Osteoblast (primary cell): ENCODE measurements around the gene MUS81. TPM values are rescaled to one million over a fixed set of nuclear protein-coding genes. Genes with fewer than 3 reads are reported as not detected.

Experiments used
- DNase-seq: peaks from one replicate; pipeline ENCODE4 v3.0.0; 2011; ENCODE audit warnings: low spot score, mixed read lengths; ENCODE audit not compliant: insufficient read length; ENCODE audit errors: missing footprints
- H2AFZ ChIP-seq: 2 replicates; pipeline ENCODE4 v1.6.0; 2011; ENCODE audit warnings: mild to moderate bottlenecking, low read length
- H3K27ac ChIP-seq: 2 replicates; pipeline ENCODE4 v1.5.1; 2011; ENCODE audit warnings: mild to moderate bottlenecking, low read depth, low read length, moderate library complexity
- H3K27me3 ChIP-seq: 2 replicates; pipeline ENCODE4 v1.6.0; 2012; ENCODE audit warnings: mild to moderate bottlenecking, control low read depth, inconsistent platforms, low read length, moderate library complexity; ENCODE audit not compliant: insufficient read depth
- H3K36me3 ChIP-seq: 2 replicates; pipeline ENCODE4 v1.5.1; 2011; ENCODE audit warnings: mild to moderate bottlenecking, low read length, control low read depth, moderate library complexity; ENCODE audit not compliant: insufficient read depth
- H3K4me1 ChIP-seq: 2 replicates; pipeline ENCODE4 v1.5.1; 2011; ENCODE audit warnings: mild to moderate bottlenecking, low read length, control low read depth, moderate library complexity; ENCODE audit not compliant: insufficient read depth
- H3K4me2 ChIP-seq: 2 replicates; pipeline ENCODE4 v1.6.0; 2011; ENCODE audit warnings: mild to moderate bottlenecking, low read length; ENCODE audit not compliant: insufficient read depth
- H3K4me3 ChIP-seq: fragments of 200-600 bp; sonication (generic); 3 replicates; pipeline ENCODE4 v1.5.1; 2012; ENCODE audit warnings: mild to moderate bottlenecking, low read length, inconsistent platforms; ENCODE audit not compliant: insufficient read depth
- H3K79me2 ChIP-seq: 2 replicates; pipeline ENCODE4 v1.6.0; 2012; ENCODE audit warnings: mild to moderate bottlenecking, low read length, control low read depth, inconsistent platforms; ENCODE audit not compliant: insufficient read depth
- H3K9me3 ChIP-seq: 2 replicates; pipeline ENCODE4 v1.5.1; 2011; ENCODE audit warnings: low read depth, low read length, control low read depth
- H4K20me1 ChIP-seq: 2 replicates; pipeline ENCODE4 v1.6.0; 2012; ENCODE audit warnings: mild to moderate bottlenecking, low read length, control low read depth; ENCODE audit not compliant: insufficient read depth
- total RNA-seq: library from RNA; depleted of rRNA; stranded (reverse); fragments of >200 nt; gene quantifications from 2 replicates; pipeline ENCODE4 v1.2.3, GENCODE V29; 2012
- TF ChIP-seq, protein P1 (sequence below): IDR thresholded peaks from 2 replicates; pipeline ENCODE4 v1.5.1; 2011; ENCODE audit warnings: mild to moderate bottlenecking, low read depth, low read length, moderate library complexity; ENCODE audit errors: extremely low read depth

MUS81 gene
- total RNA-seq, 1 donor = 53.6 TPM

DNA sequence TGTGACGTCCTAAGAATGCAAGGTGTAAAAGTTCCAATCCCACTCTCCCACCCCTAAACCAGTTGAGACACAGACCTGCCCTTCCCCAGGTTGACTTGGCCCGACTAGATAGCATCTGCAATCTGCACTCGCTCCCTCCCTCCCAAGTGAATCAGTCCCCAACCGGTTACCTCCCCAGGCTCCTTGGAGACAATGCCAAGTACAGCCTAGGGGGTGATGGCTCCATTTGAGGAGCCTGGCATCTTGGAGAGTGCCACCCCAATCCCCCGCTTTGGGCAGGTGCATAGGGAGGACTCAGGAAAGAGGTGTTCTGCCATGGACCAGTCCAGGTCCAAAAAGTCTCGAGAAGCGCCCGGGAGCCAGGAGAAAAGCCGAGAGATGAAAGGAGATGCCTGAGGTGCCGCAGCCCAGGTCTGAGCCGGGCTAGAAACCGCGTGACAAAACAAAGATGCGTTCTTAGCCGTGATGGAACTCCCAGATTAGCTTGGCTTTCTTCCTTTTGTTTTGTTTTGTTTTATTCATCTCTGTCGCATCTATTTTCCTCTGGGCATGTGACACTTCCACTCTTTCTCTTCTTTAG is 45.2 kb upstream of the MUS81 start:
- H3K36me3 ChIP-seq = no peaks in the 10 kb centered on the region

DNA sequence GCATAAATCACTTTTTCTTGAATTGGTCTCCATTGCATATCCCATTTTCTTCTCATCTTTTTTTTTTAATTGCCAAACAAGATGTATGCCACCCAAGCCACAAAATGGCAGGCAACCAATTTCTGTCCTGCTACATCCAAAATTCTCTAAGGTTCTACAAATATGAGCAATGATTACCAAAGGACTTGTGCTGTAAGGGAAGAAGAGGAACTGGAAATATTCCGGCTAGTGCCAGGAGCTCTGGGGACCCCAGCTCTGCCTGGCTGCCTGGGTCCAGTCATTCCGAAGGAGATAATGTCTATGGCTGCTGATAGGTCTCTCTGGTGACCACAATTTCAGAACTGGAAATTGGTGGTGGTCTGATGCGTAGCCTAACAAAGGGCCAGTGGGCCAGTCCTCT is 43.5 kb upstream of the MUS81 start:
- no peak for DNase-seq
- peaks cover 13% of the 10 kb centered on the region for H3K79me2 ChIP-seq
- H3K4me3 ChIP-seq = no peak overlapping the region
- H3K9me3 ChIP-seq = no peaks in the 10 kb centered on the region
- H3K27me3 ChIP-seq = peaks cover 13% of the 10 kb centered on the region
- peaks cover 16% of the 10 kb centered on the region for H3K4me1 ChIP-seq
- H3K4me2 ChIP-seq = no peak overlapping the region
- no peak overlapping the region for H3K27ac ChIP-seq
- H2AFZ ChIP-seq = no peak overlapping the region
- no peaks in the 10 kb centered on the region for H3K36me3 ChIP-seq
- no peaks in the 10 kb centered on the region for H4K20me1 ChIP-seq
- TF ChIP-seq, protein P1, sequence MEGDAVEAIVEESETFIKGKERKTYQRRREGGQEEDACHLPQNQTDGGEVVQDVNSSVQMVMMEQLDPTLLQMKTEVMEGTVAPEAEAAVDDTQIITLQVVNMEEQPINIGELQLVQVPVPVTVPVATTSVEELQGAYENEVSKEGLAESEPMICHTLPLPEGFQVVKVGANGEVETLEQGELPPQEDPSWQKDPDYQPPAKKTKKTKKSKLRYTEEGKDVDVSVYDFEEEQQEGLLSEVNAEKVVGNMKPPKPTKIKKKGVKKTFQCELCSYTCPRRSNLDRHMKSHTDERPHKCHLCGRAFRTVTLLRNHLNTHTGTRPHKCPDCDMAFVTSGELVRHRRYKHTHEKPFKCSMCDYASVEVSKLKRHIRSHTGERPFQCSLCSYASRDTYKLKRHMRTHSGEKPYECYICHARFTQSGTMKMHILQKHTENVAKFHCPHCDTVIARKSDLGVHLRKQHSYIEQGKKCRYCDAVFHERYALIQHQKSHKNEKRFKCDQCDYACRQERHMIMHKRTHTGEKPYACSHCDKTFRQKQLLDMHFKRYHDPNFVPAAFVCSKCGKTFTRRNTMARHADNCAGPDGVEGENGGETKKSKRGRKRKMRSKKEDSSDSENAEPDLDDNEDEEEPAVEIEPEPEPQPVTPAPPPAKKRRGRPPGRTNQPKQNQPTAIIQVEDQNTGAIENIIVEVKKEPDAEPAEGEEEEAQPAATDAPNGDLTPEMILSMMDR = no peak

More for the DNA sequence above, 45.2 kb upstream of the MUS81 start:
- Histone ChIP-seq H3K4me2 (peak overlapping the region; percentile 39), H3K79me2 (peaks cover 13% of the 10 kb centered on the region), H3K27me3 (peaks cover 11% of the 10 kb centered on the region), H3K27ac (no peak overlapping the region), H3K4me3 (no peak overlapping the region), H4K20me1 (no peaks in the 10 kb centered on the region), H3K4me1 (peaks cover 16% of the 10 kb centered on the region), H2AFZ (no peak overlapping the region), H3K9me3 (no peaks in the 10 kb centered on the region)
- TF ChIP-seq, protein P1 = no peak
- DNase-seq = no peak

DNA sequence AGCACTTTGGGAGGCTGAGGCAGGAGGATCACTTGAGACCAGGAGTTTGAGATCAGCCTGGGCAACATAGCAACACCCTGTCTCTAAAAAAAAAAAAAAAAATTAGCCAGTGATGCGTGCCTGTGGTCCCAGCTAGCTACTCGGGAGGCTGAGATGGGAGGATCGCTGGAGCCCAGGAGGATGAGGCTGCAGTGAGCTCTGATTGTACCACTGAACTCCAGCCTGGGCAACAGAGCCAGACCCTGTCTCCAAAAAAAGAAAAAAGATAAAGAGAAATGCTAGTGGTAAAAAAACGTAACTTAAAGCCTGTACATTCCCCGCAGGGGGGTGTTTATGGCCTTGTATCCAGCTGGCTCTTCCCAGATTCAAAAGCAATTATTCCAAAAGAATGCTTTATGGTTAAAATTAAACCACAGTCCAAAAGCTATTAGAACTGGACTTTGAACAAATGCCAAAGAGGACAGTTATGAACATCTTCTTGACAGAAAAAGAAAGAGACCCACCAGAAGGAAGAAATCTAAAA is 42.9 kb upstream of the MUS81 start:
- Histone ChIP-seq H3K79me2 (peaks cover 13% of the 10 kb centered on the region), H2AFZ (peak overlapping the region; percentile 89), H3K4me1 (peaks cover 16% of the 10 kb centered on the region), H3K4me3 (peak overlapping the region; percentile 86), H3K9me3 (no peaks in the 10 kb centered on the region), H3K36me3 (no peaks in the 10 kb centered on the region), H4K20me1 (no peaks in the 10 kb centered on the region), H3K4me2 (peak overlapping the region; percentile 84), H3K27ac (peak overlapping the region; percentile 47), H3K27me3 (peaks cover 7% of the 10 kb centered on the region)
- TF ChIP-seq, protein P1 = no peak
- DNase-seq = no peak

DNA sequence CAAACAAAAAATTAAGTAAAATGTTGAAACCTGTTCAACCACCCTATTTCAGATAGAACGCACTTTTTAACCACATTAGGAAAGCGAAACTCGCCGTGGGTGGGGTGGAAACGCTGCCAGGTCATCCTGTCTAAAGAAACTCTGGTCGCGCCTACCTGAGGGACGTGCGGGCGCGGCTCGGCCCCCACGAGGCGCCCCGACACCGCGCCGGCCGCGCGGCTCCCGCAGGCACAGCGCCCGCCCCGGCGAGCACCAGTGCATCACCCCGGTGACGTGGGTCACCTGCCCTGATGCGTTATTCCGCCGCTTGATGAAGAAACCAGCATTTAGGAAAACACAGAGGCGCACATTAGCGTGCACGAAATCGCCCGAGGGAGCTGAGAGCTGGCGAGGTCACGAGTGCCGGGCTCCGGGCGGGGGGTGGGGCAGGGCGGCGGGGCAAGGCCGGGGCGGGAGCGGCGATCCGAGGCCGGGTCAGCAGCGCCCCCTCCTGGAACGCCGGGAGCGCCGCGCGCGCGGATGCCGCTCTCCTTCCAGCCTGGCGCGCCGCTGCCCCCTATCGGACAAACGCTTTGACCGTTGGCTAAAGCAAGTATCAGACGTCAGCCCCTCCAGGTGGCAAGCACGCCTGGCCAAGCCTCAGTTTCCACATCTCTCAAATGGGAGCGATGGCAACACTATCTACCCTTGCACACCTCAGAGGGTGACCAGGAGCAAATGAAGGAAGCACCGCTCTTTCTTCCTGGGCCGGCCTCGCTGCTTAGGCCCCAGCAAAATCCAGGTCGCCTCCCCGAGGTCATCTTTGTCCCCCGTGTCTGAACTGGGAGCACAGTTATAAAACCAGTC is 42.2 kb upstream of the MUS81 start:
- Histone ChIP-seq H3K4me1 (peaks cover 16% of the 10 kb centered on the region), H3K4me3 (peak overlapping the region; percentile 86), H3K4me2 (peak overlapping the region; percentile 84), H3K27me3 (peaks cover 11% of the 10 kb centered on the region), H2AFZ (peak overlapping the region; percentile 89), H3K9me3 (no peaks in the 10 kb centered on the region), H3K79me2 (peaks cover 13% of the 10 kb centered on the region), H3K27ac (peak overlapping the region; percentile 47), H4K20me1 (no peaks in the 10 kb centered on the region), H3K36me3 (no peaks in the 10 kb centered on the region)
- TF ChIP-seq, protein P1 = peak; percentile 86
- peak; percentile 99 for DNase-seq
